GM18858 (cell line): ENCODE results near the gene KPNA4.
"Not testable (repeated sequence)": the region's sequence is repeated elsewhere in the genome, so short reads cannot be mapped to it uniquely, and the experiment has no call there.

Source experiments
- ATAC-seq: cut with Tn5 transposase; IDR thresholded peaks from one replicate; pipeline ENCODE4 v1.9.1; 2021; ENCODE audit not compliant: unreplicated experiment

Gene KPNA4

GRCh38 chr3:160565442-160566403 lies at the start of gene KPNA4:
Gene KPNA4 (minus strand): TSS chr3:160565571. CDS start chr3:160565282, 289 bp downstream.
- ATAC-seq: peak; percentile 88

GRCh38 chr3:160613661-160614060 lies 48.3 kb upstream of the KPNA4 start:
- no peak for ATAC-seq

- no peak for ATAC-seq
Observed at GRCh38 chr3:160612386-160613075, 47.2 kb upstream of the KPNA4 start.

- no peak for ATAC-seq
Observed at GRCh38 chr3:160611141-160611540, 45.8 kb upstream of the KPNA4 start.

- ATAC-seq: no peak
Observed at GRCh38 chr3:160608870-160609269, 43.5 kb upstream of the KPNA4 start.

- ATAC-seq: no peak
Observed at GRCh38 chr3:160607826-160608225, 42.5 kb upstream of the KPNA4 start.

- no peak for ATAC-seq
Observed at GRCh38 chr3:160605315-160605714, 39.9 kb upstream of the KPNA4 start.

GRCh38 chr3:160603845-160604244 lies 38.5 kb upstream of the KPNA4 start:
- not testable (repeated sequence) for ATAC-seq

- no peak for ATAC-seq
Observed at GRCh38 chr3:160602259-160602658, 36.9 kb upstream of the KPNA4 start.

GRCh38 chr3:160601288-160601687 lies 35.9 kb upstream of the KPNA4 start:
- ATAC-seq: no peak

GRCh38 chr3:160598865-160599264 lies 33.5 kb upstream of the KPNA4 start:
- no peak for ATAC-seq

- no peak for ATAC-seq
Observed at GRCh38 chr3:160588023-160588422, 22.7 kb upstream of the KPNA4 start.

- ATAC-seq: no peak
Observed at GRCh38 chr3:160587105-160587504, 21.7 kb upstream of the KPNA4 start.

- ATAC-seq: no peak
Observed at GRCh38 chr3:160586679-160587078, 21.3 kb upstream of the KPNA4 start.

GRCh38 chr3:160583451-160583850 lies 18.1 kb upstream of the KPNA4 start:
- ATAC-seq: no peak

- no peak for ATAC-seq
Observed at GRCh38 chr3:160580938-160581337, 15.6 kb upstream of the KPNA4 start.

- ATAC-seq: no peak
Observed at GRCh38 chr3:160577556-160578195, 12.3 kb upstream of the KPNA4 start.

- ATAC-seq: no peak
Observed at GRCh38 chr3:160577093-160577492, 11.7 kb upstream of the KPNA4 start.

- ATAC-seq: no peak
Observed at GRCh38 chr3:160576621-160577020, 11.2 kb upstream of the KPNA4 start.

GRCh38 chr3:160575589-160575988 lies 10.2 kb upstream of the KPNA4 start:
- no peak for ATAC-seq

GRCh38 chr3:160574636-160575035 lies 9.3 kb upstream of the KPNA4 start:
- ATAC-seq: no peak
